GM18505 (cell line): Measurements from ENCODE around the gene LSM14B.
A peak's percentile ranks its signal among the peaks of the same experiment; 100 is the strongest.

Experiments used
- ATAC-seq: cut with Tn5 transposase; IDR thresholded peaks from one replicate; pipeline ENCODE4 v1.9.1; 2021; ENCODE audit not compliant: unreplicated experiment
- POLR2A ChIP-seq: IDR thresholded peaks from 4 replicates; pipeline ENCODE4 v1.6.1; 2011; ENCODE audit warnings: borderline replicate concordance; ENCODE audit not compliant: insufficient read depth, insufficient read length; ENCODE audit errors: extremely low read depth

The LSM14B gene

DNA sequence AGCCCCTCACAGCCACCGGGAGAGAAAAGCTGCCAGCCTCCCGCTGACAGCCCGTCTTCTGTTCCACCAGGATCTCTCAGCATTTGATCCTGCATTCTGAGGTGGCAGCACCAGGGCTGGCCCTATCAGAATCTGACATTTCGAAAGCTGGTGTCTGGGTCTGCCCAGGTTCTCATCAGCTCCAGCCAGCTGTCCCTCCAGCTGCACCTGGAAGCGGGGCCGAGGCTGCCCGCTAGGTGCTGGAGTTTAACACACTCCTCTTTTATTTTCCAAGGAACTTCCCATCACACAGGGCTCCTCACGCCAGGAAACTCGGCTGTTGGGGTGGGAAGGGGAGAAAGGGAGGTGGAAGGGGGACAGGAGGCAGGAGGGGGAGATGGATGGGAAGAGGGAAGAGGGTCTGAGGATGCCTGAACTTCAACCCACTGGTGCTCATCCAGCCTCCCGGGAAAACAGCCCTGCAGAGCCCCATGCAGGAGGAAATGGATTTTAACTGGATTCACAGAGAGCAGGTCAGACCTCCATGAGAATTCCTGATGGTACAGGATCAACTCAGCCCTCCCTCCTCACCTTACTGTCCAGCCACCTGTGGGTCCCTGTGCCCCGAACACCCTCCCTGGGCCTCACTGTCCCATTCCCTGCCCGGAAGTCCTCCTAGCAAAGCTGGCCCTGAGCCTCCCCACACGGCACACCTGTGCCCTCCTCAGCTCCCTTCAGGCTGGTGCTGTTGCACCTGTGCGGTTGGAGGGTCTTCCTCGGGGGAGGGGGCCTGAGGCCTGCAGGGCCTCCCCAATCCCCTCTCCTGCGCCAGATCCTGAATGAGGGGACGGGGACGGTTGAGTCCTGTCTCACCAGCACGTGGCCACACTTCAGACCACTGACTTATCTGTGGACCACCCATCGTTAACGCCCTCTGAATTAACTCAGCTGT is 3.9 kb upstream of the LSM14B start:
- no peak for ATAC-seq
- TF ChIP-seq POLR2A = no peak

DNA sequence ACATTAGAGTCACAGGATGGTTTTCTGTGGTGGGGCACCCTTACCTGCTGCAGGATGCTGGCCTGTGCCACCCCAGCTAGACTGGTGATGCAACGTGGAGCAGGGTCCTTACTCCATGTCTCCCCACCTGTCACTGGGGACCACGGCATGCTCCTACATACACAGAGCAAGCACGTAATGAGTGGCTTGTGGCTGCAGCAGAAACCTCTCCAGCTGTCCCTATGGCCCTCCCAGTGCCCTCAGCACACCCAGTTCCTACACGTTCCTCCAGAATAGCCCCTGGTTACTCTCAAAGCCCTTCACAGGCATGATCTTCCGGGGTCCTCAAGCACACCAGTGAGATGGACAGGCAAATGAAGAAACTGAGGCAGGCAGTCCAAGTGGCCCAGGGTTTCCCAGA is 3.2 kb upstream of the LSM14B start:
- no peak for ATAC-seq
- no peak for TF ChIP-seq POLR2A

DNA sequence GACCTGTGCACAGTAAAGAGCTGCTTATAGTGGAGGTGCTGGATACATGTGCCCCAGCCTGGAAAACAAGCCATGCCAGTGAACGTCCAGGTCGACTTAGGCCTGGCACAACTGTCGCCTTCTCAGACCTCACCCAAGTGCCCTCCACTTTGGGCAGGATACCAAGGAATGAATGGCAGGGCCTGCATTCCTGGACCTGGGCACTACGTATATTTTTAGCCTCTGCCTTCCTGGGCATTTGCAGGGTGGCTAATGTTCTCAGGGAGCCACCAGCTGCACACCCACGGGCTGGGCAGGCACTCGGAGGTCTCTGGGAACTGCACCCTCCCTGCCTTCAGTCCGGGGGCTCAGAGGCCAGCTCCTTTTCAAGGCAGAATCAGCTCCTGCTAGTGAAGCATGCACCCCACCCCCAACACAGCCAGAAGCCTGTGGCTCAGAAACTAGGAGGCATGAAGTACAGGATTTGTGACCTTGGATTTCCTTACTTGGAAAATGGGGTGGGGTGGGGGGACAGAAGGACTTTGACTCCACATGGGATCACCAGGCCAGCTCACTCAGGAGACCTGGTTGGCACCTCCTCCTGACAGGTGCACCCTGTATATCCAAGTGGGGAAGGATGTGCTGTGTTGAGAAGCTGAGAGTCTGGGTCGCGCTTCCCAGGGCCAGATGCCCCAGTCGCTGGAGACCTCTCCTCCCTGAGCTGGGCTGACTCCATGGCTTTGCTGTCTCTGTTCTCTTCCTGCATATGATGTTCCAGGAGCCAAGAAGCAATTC is 2.5 kb upstream of the LSM14B start:
- ATAC-seq = no peak
- no peak for TF ChIP-seq POLR2A

DNA sequence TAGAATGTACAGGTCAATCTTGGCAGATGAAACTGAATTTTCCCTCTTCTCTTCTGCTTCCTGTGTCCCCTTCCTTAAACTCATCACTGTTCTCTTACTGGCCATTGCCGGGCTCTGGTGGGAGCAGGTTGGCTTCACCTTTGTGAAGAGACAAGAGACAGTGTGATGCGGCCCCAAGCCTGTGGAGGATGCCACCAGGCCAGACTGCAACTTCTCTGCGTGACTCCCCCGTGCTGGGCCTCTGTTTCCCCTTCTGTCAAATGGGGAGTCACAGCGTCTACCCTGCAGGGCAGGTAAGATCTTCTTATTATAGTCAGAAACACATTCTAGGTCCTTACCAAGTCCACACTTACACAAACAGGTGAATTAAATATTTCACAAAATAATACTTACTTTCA is 1.9 kb upstream of the LSM14B start:
- TF ChIP-seq POLR2A = no peak
- no peak for ATAC-seq

DNA sequence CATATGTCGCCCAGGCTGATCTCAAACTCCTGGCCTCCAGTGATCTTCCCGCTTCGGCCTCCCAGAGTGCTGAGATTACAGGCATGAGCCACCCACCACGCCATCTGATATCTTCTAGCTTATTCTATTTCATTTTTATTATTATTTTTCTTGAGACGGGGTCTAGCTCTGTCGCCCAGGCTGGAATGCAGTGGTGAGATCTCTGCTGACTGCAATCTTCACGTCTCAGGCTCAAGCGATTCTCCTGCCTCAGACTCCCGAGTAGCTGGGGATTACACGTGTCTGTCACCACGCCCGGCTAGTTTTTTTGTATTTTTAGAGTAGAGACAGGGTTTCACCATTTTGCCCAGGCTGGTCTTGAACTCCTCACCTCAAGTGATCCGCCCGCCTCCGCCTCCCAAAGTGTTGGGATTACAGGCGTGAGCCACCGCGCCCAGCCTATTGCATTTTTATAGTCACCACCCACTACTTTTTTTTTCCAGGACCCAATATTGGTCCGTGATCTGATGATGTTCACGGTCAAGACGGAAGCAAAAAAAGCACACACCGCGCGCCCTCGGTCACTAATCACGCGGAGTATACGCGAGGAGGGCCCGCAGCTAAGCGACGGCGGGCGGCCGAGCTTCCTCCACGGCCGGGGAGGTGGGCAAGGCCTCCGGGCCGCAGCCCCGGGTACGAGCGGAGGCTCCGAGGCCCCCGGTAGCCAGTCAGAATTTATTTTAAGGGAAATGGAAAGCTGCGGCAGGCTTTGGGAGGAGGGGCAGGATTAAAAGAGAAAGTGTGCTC is 1.1 kb upstream of the LSM14B start:
- TF ChIP-seq POLR2A = peak; percentile 59
- ATAC-seq = peak; percentile 3

DNA sequence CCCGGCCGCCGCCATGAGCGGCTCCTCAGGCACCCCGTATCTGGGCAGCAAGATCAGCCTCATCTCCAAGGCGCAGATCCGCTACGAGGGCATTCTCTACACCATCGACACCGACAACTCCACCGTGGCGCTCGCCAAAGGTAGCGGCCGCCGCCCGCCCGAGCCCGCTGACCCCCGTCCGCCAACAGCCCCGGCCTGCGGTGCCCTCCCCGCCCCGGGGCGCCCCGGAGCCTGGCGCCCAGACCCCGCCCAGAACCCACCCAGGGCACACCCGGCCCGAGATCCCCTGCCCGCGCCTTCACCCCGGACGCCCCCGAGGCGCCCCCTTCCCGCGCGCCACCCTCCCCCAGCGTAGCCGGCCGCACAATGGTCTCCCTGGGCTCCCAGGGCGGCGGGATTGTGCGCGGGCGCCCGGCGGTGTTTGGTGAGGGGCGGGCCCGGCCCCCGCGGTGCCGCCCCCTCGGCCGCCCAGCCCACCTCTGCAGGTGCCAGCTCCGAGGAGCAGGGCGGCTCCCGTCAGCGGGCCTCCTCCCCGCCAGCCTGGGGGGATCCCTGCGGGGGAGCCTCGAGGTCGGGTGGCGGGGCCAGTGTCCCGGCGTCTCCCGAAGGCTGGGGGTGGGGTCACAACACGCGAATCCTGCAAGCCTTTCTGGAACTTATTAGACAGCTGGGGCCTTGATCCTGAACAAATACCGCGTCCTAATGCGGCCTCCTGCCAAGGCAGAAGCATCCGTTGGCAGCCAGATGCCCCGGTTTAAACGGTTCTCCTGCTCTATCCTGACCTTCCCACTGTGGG is 577 bp downstream of the LSM14B start:
- TF ChIP-seq POLR2A = no peak
- peak; percentile 15 for ATAC-seq

DNA sequence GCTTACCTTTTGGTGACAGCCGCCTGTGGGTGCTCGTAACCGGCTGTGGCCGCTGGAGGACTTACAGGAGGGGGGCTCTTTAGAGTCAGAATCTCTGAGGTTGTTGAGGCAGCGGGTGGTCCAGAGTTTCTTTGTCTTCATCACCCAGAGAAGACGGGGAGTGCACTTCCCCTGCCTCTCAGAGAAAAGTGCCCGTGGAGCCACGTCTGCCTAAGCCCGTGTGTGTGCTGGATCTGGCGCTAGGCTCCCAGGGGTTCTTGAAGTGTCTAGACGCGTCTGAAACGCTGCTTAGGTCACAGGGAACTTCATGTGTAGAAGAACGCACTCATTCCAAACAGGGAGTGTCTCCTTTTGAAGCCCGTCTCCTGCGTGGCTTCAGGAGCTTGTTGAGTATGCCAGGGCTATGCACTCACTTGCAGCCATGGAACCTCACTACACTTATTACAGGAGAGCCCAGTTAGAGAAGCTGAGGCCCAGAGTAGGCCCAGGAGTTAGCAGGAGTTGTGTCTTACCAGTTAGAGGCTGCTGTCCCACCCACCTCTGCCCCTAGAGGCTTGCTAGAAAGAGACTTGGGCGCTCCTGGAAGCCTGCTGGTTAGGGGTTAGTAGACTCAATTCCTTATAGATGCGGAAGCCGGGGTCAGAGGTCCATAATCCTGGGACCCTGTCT is 1.3 kb downstream of the LSM14B start:
- no peak for TF ChIP-seq POLR2A
- no peak for ATAC-seq

DNA sequence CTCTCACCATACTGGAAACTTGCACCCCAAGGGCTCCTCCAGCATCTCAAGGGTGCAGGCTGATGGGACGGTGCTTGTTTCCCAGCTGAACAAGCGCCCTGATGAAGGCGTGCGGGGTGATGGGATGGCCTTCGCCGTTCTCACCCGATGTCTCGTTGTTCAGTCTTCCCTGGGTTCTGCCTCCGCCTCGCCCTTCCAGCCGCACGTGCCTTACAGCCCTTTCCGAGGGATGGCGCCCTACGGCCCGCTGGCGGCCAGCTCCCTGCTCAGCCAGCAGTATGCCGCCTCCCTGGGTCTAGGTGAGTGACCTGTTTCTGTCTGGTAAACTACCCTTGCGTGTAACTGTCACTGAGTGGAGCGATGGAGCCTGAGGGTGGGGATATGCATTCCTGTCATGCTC is 3.9 kb downstream of the LSM14B start:
- ATAC-seq = no peak
- TF ChIP-seq POLR2A = no peak

DNA sequence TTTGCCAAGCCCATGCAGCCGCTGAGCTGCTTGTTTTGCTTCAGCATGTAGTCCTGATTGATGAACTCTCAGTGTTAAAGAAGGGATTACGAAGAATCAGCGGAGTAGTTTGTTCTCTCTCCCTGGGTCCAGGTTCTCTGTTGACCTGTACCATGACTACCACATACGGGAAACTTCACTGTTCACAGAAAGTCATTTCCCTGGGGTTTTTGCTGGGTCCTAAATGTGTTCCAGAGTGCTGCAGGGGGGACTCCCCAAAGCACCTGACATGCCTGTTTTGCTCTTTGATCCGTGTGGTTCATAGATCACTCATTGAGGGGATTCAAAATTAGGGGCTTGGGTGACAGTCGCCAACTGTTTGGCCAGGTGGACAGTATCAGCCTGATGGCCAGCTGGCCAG is 5.5 kb downstream of the LSM14B start:
- TF ChIP-seq POLR2A = no peak
- no peak for ATAC-seq

DNA sequence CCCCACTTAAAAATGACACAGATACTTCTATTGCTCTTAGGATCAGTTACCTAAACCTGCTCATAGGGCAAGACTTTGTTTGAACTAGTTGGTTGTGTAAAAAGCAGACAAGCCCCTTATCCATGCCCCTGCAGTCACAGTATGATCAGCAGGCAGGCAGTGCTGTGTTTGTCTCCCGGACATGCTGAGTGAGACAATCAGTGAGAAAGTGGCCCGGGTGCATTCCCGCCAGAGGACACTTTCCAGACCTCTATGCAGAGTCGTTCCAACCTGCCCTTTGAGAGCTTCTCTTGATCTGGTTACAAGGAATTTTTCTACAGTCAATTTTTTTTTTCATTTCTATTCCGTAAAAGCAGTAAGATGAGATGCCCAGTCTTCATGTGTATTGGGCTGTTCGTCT is 6.2 kb downstream of the LSM14B start:
- TF ChIP-seq POLR2A = no peak
- no peak for ATAC-seq

DNA sequence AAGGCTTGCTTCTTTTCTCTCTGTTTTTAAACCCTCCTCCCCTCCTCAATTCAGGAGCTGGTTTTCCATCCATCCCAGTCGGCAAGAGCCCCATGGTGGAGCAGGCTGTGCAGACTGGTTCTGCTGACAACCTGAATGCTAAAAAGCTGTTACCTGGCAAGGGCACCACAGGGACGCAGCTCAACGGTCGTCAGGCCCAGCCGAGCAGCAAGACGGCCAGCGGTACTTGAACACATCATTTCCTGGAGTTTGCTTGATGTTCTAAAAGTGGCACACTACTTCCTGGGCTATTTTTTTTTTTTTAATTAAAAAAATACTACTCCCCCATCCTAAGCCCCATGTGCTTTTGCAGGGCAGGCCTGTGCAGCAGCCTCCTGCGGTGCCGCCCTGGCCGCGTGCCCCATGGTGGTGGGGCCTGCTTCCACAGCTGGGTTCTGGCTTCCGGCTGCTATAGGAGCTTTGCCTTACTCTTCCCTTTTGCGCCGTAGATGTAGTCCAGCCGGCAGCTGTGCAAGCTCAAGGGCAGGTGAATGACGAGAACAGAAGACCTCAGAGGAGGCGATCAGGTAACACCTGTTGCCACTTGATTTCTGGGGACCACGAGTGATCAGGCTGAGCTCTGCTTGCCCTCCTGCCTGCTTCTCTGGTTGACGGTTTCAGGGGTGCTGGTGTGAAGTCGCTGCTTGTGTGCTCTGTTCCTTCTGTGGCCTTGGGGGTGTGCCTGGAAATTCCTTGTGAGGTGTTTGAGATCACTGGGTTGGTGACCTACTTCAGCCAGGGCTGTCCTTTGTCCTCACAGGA is 7.7 kb downstream of the LSM14B start:
- no peak for TF ChIP-seq POLR2A
- ATAC-seq = no peak
